Progenitor cell of endocrine pancreas (in vitro differentiated cells): ENCODE data around the gene VWA3B. TPM values are rescaled to one million over a fixed set of nuclear protein-coding genes. Genes with fewer than 3 reads are reported as not detected.

Experiments
- DNase-seq: peaks from one replicate; pipeline ENCODE4 v3.0.0; 2021; ENCODE audit warnings: low spot score; ENCODE audit not compliant: unreplicated experiment
- H3K27ac Mint-ChIP-seq: 2 replicates; pipeline ENCODE4 v1.8.0; 2021; ENCODE audit warnings: mild to moderate bottlenecking, moderate library complexity, mixed read lengths
- H3K27me3 Mint-ChIP-seq: 2 replicates; pipeline ENCODE4 v1.8.0; 2021; ENCODE audit warnings: mixed read lengths
- H3K36me3 Mint-ChIP-seq: 2 replicates; pipeline ENCODE4 v1.8.0; 2022; ENCODE audit warnings: mixed read lengths; ENCODE audit not compliant: insufficient read depth
- H3K4me1 Mint-ChIP-seq: 2 replicates; pipeline ENCODE4 v1.8.0; 2021; ENCODE audit warnings: low read depth, mixed read lengths
- H3K4me3 Mint-ChIP-seq: 2 replicates; pipeline ENCODE4 v1.8.0; 2021; ENCODE audit warnings: low read depth, mild to moderate bottlenecking, moderate library complexity, mixed read lengths
- H3K9me3 Mint-ChIP-seq: 2 replicates; pipeline ENCODE4 v1.8.0; 2021; ENCODE audit warnings: low read depth, mixed read lengths
- CTCF ChIP-seq: fragments of 200-600 bp; sonication (generic); IDR thresholded peaks from one replicate; pipeline ENCODE4 v1.5.0; 2021; ENCODE audit warnings: antibody characterized with exemption, mild to moderate bottlenecking; ENCODE audit not compliant: unreplicated experiment
- total RNA-seq: library from RNA; stranded (reverse); gene quantifications from 2 replicates; pipeline ENCODE4 v1.2.1, GENCODE V29; 2021

Gene VWA3B
- total RNA-seq, 1 donor from 2014 or later: 0.12 TPM

- Mint-ChIP-seq H3K27me3 (no peaks in the 10 kb centered on the region), H3K4me3 (no peak overlapping the region), H3K27ac (no peak overlapping the region), H3K4me1 (no peaks in the 10 kb centered on the region), H3K9me3 (no peaks in the 10 kb centered on the region), H3K36me3 (no peaks in the 10 kb centered on the region)
- TF ChIP-seq CTCF: no peak
- DNase-seq: no peak
Measured at GRCh38 chr2:98241592-98241991, 154.6 kb downstream of the VWA3B start.

- Mint-ChIP-seq H3K27ac (no peak overlapping the region), H3K4me3 (no peak overlapping the region), H3K36me3 (no peaks in the 10 kb centered on the region), H3K9me3 (no peaks in the 10 kb centered on the region), H3K4me1 (no peaks in the 10 kb centered on the region), H3K27me3 (no peaks in the 10 kb centered on the region)
- no peak for DNase-seq
- no peak for TF ChIP-seq CTCF
Measured at GRCh38 chr2:98242003-98242402, 155.0 kb downstream of the VWA3B start.

DNA sequence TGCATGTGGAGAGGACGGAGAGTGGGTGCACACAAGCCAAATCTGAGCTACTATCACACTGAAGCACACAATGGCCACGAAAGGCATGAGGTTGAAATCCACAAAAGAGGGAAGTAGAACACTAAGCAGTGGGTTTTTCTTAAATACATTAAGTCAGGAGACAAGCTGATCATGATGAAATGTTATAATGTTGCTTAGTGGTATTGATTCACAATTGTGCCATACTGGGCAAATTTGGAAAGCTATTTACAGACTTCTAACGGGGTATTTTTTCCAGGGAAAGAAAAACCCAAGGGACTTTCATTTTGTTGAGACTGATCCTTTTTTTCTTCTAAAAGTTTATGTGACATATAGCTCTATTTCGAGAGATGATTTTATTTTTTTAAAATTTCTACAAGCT, 158.5 kb downstream of the VWA3B start:
- Mint-ChIP-seq H3K4me3 (no peak overlapping the region), H3K27me3 (no peaks in the 10 kb centered on the region), H3K9me3 (peaks cover 13% of the 10 kb centered on the region), H3K4me1 (no peaks in the 10 kb centered on the region), H3K27ac (no peak overlapping the region), H3K36me3 (no peaks in the 10 kb centered on the region)
- TF ChIP-seq CTCF: no peak
- no peak for DNase-seq

DNA sequence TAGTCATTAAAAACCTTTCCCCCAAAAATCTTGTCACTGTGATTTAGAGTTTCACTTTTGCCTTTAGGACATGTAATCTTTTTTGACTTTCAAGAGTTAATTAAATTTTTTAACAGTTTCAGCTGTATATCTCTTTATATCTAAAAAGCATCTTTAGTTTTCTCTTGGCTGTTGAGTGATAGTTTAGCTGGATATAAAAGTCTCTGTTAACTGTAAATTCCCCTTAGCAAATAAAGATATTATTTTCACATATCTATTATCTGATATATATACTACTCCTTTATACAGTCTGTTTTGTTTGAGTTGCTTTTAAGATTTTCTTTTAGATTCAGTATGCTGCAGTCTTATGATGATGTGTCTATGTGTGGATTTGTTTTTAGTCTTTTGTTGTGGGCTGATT, 160.4 kb downstream of the VWA3B start:
- H3K4me1 Mint-ChIP-seq: no peaks in the 10 kb centered on the region
- H3K27ac Mint-ChIP-seq: no peak overlapping the region
- H3K9me3 Mint-ChIP-seq: peaks cover 13% of the 10 kb centered on the region
- no peaks in the 10 kb centered on the region for H3K27me3 Mint-ChIP-seq
- no peak for TF ChIP-seq CTCF
- no peak overlapping the region for H3K4me3 Mint-ChIP-seq
- H3K36me3 Mint-ChIP-seq: no peaks in the 10 kb centered on the region
- DNase-seq: no peak

GRCh38 chr2:98252038-98252773, 165.2 kb downstream of the VWA3B start:
- Mint-ChIP-seq H3K36me3 (no peaks in the 10 kb centered on the region), H3K9me3 (peaks cover 12% of the 10 kb centered on the region), H3K27me3 (no peaks in the 10 kb centered on the region), H3K4me1 (no peaks in the 10 kb centered on the region), H3K4me3 (no peak overlapping the region), H3K27ac (no peak overlapping the region)
- no peak for TF ChIP-seq CTCF
- no peak for DNase-seq
